Stimulated activated CD8-positive, alpha-beta memory T cell treated with anti-CD3 and anti-CD28 coated beads, Interleukin-15, amount 100 ng/mL, for 48 hours (primary cell): ENCODE measurements around the gene LDLRAD1.
"Not testable (repeated sequence)": the region's sequence is repeated elsewhere in the genome, so short reads cannot be mapped to it uniquely, and the experiment has no call there.

Source experiments
- DNase-seq, 2 donors: peaks; one replicate each; pipeline ENCODE4 v3.0.0-alpha.2; 2020; ENCODE audit warnings: low read depth in 2 of 2

LDLRAD1 gene, protein sequence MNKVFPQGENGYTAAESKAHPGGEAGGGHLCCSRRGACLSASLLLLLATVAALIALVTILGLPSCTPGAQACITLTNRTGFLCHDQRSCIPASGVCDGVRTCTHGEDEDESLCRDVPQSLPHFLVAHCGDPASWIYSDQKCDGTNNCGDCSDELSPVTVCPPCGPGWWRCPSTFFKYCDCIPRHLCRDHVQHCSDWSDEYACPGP

DNA sequence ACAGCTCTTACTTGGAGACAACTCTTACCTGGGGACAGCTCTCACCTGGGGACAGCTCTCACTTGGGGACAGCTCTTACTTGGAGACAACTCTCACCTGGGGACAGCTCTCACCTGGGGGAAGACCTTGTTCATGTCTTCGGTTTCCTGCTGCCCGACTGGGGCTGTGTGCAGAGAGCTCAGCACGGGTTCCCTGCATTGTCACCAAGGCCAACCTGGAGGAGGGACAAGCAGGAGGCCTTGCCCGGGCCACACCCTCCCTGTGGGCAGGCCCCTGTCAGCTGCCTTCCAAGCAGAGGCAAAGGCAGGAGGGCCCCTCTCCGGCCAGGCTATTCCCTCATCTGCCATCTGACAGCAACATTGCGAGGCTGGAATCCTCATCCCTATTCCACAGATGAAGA lies at the start of gene LDLRAD1:
Gene LDLRAD1 (minus strand): TSS at position 208 of the 400 bp plus-strand sequence. CDS start 74 bp downstream, at position 134.
- DNase-seq = no peak

DNA sequence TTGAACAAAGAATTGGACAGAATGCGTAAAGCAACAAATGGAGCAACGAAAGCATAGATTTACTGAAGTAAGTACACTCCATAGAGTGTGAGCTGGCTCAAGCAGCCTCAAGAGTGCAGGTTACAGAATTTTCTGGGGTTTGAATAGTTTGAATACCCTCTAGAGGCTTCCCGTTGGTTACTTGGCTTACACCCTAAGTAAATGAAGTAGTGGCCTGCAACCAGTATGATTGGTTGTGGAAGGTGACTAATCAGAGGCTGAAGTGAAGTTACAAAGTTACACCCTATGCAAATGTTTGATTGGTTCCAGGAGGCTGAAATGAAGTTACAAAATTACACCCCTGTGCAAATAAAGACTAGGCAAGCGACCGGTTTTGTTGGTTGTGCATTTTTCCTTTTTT lies 46.3 kb upstream of the LDLRAD1 start:
- DNase-seq = no peak

DNA sequence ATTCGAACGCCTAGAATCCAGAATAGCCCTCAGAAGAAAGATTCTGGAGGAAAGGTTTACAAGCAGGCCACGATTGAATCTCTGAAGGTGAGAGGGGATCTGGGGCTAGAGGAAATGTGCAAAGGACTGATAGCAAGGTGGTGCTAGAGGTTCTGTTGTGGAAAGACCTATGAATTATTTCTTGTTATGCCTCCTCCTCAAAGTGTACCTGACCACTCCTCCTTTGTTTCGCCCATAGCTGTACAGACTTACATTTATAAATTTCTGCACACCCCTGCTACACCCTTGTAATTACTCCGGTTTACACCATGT lies 36.4 kb upstream of the LDLRAD1 start:
- DNase-seq = no peak

DNA sequence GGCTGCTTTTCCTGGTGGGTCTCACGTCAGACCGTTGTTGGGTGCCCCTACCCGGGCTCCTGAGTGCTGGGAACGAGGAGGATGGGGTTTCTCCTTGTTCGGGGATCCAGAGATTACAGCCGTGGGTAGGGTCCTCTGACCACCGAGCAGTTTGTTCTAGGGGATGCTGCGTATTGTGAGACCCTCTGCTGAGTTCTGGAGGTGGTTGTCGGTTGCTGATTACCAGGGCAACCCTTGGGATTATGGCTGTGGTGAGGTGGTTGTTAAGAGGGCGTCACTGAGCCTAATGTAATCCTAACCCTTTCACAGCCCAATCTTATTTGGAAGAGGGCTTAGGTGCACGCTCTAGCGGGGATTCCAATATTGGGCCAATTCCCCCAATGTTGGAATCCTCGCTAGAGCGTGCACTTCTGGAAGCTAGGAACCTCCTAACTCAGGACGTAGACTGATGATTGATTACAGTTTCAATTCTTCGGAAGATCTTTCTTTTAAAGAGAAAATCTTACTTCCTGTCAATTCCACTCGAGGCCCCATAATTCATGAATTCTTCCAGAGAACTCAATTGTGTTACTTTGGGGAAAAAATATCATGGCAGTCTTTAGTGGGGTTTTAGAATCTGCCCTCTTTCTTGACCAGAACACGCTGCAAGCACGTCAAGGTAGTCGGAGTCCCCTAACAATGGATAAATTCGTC lies 35.9 kb upstream of the LDLRAD1 start:
- DNase-seq = no peak

DNA sequence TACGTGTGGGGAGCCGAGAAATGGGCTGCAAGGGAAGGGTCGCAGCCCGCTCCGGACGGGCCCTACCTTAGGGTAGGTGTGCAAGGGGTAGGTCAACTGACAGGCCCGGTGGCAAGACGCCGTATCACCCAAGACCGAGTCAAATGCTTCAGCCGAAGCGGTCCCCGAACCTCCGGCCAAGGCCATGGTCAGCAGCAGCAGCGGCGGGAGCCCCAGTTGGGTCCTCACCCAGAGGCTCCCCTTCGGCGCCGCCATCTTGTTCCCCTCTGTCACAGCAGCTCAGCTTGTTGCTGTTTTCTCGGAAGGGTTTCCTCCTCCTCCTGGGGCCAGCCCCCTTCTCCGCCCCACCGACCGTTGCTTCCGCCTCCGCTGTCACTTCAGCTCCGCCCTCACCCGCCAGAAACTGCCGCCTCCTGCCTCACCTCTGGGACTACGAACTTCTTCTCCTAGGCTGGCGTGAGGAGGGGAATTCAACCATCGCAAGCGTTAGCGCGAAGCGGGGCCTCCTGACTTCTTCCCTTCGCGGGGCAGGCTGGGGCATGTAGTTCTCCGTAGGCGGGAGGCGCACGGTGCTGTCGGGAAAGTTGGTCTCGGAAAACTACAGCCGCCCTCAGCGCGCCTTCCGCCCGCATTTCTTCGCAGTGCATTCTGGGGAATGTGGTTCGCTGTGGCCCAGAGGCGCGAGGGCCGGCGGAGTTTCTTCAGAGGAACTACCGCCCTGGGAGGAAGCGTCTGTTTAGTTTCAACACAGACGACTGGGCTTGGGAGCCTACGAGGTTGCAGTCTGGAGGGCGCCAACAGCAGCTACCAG lies 35.2 kb upstream of the LDLRAD1 start, which contains the start of the genes TCEANC2 and TMEM59:
Gene TCEANC2 (plus strand): TSS at position 675 of the 811 bp plus-strand sequence. CDS start 815 bp downstream, outside the sequence.
Gene TMEM59 (minus strand): TSS at position 271 of the 811 bp plus-strand sequence. CDS start 16 bp downstream, at position 255.
- peak; percentile 97 to 98 for DNase-seq

DNA sequence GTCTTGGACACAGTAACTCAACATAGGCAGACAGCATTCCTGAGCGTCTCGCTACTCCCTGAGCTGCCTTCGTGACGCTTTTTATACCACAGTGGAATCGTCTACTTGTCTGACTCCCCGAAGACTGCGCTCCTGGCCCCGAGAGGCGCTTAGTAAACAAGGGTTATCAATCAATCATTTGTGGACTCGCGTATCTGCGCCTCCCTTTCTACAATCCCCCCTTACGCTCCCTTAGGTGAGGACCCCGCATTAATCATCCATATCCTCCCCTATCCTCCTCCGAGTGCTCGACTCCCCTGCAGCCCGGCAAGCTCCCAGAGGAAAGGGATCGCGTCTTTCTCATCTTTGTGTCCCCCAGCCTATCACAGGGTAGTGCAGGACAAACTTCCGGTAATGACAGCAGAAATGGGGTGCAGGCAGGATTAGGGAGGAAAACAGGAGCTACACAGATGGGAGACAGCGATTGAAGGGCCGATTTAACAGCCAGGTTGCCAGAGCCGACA lies 34.5 kb upstream of the LDLRAD1 start:
- peak in 1 of 2 donors; percentile 1 for DNase-seq

DNA sequence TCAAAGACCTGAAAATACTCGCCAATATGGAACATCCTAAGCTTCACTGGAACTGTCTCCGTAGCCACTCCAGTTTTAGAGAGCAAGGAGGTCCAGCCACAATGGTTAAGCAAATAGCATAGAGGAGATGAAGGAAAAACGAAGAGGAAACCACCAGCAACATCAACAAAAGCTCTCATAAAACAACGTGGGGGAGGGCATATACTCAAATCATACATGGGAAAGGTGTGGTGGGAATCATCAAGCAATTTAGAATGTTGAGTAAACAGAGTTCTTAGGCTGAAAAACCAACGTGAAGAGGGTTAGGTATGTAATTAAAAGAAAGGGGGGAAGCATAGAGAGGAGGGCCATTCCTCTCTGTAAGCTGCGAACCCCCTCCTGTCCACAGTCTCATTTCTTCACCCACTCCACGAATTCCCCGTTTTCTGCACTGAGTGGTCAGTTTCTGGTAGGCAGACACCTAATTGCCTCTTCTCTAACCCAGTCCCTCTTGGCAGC lies 34.0 kb upstream of the LDLRAD1 start:
- no peak for DNase-seq

DNA sequence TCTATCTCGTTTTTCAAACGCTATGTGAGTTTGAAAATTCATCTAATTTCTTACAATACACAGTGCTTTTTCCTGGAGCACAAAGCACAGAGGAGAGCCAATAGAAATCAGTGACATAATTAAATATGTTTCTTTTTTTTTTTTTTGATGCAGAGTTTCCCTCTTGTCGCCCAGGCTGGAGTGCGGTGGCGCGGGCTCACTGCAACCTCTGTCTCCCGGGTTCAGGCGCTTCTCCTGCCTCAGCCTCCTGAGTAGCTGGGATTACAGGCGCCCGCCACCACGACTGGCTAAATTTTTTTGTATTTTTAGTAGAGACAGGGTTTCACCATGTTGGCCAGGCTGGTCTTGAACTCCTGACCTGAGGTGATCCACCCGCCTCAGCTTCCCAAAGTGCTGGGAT lies 32.4 kb upstream of the LDLRAD1 start:
- DNase-seq = not testable (repeated sequence)

DNA sequence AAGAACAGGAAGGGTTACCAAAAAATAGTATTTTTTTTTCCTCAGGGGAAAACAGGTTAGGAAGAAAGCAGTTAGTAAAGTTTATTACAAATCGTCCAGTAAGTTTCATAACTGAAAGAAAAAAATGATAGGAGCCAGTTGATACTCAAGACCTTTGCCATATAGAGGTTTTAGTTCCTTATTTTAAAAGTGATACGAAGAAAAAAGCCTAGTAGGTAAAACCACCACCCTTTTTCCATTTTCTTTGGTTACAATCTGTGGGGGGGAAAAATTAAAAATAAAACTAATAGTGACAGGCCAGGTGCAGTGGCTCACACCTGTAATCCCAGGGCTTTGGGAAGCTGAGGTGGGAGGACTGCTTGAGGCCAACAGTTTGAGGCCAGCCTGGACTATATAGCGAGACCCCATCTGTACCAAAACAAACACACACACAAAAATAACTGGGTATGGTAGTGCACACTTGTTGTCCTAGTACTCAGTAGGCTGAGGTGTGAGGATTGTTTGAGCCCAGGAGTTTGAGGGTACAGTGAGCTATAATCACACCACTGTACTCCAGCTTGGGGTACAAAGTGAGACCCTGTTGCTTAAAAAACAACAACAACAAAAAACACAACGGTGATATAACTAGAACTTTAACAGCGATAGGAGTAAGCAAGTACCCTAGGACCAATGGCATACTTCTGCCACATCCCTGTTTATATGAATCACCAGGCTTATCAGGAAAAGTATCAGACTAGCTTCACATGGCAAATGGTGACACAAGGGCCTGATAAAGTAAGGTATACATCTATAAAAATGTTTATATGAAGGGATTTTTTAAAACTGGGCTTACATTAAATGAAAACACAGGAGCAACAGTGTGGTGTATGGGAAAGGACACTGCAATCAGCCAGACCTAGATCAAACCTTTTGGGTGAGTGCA lies 29.7 kb upstream of the LDLRAD1 start:
- DNase-seq = no peak

DNA sequence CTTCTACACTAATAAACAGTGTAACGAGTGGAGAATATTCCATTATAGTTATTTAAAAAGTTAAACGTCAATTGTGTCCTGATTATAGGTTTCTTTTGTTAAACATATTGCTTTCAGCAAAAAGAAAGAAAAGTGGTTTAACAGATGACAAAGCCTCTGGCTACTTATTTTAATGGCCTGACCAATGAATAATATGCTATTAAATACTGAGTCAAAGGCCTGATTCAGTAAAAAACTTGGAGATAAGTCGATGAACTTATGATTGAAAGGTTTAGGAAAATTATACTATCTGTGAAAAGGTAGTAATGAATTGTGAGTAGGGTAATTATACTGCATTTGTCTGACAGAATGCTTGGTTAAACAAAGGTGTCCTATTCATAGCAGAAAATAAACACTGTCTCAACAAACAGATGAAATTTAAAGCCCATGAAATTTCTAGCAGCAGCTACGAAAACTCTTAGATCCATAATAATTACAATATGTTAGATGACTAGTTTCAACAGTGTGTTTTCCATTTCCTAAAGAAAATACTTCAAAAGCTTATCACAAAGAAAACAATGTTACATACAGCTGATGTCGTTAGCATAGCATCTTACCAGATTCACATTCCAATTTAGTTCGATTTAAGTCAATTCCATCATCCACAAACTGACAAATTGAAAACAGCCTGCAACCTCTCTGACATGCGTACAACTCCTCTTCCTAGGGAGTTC lies 28.8 kb upstream of the LDLRAD1 start:
- DNase-seq = no peak

DNA sequence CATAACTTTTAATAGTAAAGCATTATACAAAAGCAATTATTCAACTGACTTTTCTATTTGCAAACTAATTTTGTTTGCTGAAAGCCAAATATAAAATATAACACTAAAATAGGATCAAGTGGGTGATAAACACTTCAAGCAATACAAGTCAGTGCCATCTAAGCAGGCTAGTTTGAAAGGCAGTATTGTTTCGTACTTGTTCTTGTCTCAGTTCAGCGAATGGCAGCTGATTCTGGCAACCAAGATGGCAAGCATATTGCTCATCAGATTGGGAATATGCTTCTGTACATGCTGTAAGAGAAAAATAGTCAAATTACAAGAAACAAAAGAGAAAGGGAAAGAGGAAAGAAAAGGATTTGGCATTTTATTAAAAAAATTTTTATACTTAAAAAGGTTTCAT lies 27.5 kb upstream of the LDLRAD1 start:
- DNase-seq = no peak

DNA sequence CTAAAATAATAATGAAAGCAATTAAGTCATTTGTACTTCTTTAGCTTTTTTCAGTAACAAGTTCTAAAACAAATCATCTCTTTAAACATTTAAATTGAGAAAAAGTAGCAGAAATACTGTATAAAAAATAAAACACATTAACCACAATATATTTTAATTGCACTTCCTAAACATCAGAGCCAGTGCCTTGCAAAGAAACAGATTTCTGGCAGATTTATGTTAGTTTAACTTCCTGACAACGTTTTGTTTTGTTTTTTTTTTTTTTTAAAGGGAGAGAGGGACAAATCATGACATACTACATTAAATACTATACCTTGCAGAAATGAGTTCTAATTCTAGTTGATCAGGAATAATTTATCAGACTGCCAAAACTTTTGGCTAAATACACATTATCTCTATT lies 23.8 kb upstream of the LDLRAD1 start:
- no peak for DNase-seq

DNA sequence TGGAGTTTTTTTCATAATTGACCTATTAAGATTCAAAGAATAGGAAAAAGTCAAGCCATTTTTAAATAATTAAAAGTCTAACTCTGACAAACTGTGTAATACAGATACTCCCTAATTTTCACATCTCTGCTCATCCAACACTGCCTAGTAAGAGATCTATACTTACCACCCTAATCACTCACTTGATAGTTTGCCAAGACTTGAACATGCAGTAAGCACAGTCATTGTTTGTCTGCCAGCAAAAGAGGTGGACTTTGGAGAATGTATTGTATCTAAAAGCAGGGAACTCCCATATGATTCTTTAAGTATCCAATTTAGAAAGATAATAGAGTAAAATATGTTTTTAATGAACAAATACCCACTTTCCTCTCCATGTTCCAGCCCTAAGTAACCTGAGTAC lies 19.5 kb upstream of the LDLRAD1 start:
- no peak for DNase-seq

DNA sequence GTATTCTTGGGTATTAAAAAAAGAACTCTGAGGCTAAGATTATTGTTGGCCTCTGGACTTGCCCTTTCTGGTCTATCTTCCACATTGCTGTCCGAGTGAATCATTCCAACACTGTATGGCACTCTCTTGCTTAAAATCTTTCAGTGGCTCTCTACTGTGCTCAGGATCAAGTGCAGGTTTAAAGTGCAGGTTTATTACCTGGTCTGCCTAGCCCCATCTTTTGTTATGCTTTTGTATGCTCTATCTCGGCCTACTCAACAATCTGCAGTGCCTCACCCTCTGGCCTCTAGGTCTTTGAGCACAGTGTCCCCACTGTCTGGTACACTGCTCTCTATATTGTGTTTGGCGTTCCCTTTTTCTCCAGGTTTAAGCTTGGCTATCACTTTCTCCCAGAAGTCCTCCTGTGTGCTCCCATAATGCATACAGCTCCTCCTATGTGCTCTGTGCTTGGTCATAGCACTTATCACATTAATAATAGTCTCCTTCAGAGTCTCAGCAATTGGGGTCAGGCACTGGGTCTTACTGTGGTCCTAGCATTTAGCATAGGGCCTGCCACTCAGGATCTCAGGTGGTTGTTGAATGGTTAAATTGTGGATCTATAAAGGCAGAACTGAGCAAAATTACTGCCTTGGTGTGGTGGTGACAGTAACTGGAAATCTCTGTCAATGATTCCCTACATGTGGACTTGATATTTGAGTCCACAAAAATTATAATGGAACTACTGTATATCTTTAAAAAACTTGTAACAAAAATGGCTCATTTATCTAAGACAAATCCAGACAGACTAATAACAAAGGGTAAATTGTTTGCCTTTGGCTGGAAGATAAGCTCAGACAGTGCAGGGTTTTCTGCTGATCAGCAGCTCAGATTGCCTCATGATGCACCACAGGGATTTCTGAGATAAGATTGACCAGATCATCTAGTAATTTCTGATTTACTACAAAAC lies 10.6 kb upstream of the LDLRAD1 start:
- no peak for DNase-seq

DNA sequence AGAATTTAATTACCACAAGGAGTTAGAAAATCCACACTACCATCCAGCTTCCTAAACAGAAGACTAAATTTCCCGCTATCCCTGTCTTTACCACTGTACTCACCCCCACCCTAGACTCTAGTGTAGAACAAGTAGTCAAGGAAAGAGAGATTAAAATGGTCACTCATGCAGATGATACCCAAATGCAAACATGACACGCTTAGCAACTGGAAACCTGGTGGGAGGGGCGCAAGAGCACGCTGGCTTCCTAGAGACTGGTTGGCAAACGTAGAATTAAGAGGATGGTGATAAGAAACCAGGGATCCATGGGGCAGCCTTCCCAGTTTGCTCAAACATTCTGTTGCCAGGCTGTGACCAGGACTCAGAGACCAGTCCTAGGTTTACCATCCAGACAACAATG lies 9.9 kb upstream of the LDLRAD1 start:
- DNase-seq = no peak

DNA sequence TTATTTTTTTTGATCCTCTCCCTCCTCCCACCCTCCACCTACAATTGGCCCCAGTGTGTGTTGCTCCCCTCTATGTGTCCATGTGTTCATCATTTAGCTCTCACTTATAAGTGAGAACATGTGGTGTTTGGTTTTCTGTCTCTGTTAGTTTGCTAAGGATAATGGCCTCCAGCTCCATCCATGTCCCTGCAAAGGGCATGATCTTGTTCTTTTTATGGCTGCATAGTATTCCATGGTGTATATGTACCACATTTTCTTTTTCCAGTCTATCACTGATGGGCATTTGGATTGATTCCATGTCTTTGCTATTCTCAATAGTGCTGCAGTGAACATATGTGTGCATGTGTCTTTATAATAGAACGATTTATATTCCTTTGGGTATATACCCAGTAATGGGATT lies 6.8 kb upstream of the LDLRAD1 start:
- DNase-seq = not testable (repeated sequence)

DNA sequence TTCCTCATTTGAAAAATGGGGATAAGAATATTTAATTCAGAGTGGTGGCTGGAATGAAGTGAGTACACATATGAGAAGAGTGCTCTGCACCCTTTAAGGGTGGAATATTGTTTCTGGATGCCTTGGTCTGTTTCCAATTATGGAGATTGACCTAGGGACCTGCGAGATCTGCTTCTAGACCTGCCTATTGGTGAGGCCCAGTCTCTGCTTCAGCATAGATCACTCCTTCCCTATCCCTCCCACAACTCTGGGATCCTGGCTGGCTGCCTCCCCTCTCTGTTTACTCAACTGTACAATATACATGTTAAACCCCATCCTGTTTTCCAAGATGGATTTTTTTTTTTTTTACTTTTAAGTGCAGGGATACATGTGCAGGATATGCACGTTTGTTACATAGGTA lies 6.4 kb upstream of the LDLRAD1 start:
- no peak for DNase-seq

DNA sequence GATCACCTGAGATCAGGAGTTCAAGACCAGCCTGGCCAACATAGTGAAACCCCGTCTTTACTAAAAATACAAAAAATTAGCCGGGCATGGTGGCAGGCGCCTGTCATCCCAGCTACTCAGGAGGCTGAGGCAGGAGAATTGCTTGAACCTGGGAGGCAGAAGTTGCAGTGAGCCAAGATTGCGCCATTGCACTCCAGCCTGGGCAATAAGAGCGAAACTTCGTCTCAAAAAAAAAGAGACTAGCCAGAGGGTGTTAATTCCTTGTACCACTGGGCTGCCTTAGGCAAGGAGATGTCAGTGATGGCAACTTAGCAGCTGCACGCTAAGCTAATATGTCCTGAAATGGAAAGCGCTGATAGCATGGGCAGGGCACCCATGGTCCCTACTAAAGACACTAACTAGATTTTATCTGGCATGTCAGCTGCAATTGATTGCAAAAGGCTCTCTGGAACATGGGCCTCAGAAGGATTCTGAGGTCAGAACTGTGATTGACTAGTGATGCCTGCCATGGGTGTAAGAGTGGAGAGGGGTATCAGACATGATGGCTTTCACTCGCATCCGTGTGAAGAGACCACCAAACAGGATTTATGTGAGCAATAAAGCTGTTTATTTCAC lies 1.7 kb upstream of the LDLRAD1 start:
- not testable (repeated sequence) for DNase-seq

DNA sequence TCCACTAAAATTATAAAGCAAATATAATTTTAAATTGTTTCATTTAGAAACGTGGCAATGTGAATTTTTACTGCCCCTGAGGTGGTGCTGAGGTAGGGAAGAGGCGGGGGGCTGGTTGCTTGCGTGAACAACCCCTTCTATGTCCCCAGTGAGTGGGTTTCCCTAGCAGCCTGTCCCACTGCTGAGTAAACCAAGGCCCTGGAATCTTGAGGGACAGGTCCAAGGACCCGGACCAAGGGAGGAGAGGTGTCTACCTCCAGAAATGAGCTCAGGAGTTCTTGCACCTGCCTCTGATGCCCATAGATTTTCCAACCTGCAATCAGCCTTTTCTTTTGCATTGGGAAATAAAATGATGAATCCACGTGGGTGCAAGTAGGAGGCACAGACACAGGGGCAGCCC lies 649 bp upstream of the LDLRAD1 start:
- no peak for DNase-seq
